ENCODE results near the gene PRPF40A. TPM values are rescaled to one million over a fixed set of nuclear protein-coding genes. Genes with fewer than 3 reads are reported as not detected.
A peak's percentile ranks its signal among the peaks of the same experiment; 100 is the strongest.

PRPF40A gene
- total and polyA plus RNA-seq, 2 of the 13 experiments (the other 11 are each of a cell fraction or from before 2014, with no cell fraction given) = 146 to 207 TPM

DNA sequence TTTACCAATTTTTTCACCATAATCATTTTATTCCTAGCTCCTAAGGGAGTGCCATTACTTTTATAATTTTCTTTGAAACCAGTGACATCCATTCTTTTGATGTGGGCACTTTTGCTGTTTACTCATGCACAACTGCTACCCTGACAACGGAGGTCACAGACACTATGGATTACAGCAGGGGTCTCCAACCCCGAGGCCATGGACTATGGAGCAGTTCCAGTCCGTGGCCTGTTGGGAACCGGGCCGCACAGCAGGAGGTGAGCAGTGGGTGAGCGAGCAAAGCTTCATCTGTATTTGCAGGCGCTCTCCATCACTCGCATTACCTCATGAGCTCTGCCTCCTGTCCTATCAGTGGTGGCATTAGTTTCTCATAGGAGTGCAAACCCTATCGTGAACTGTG lies 34.6 kb downstream of the PRPF40A start:
- Histone ChIP-seq H3K9me3 (ENCODE audit: low read length) (no peaks in the 10 kb centered on the region), H3K4me2 (ENCODE audit: low read depth, low read length) (no peak overlapping the region), H3K79me2 (ENCODE audit: insufficient read depth, low read length) (peaks cover 41% of the 10 kb centered on the region), H4K20me1 (ENCODE audit: insufficient read depth, low read length) (peaks cover 6% of the 10 kb centered on the region; the same call in 1 of the 2 replicates), H3K4me3 (replicated peaks in 1 of 3; ENCODE audit: insufficient read depth in 1 of 3, low read depth in 2 of 3, low read length in 3 of 3) (no peak overlapping the region), H3K9ac (ENCODE audit: insufficient read depth, low read depth, low read length) (no peak overlapping the region), H3K27ac (ENCODE audit: extremely low read length, insufficient read depth, low read length) (no peak overlapping the region), H3K4me1 (ENCODE audit: insufficient read depth, low read length) (no peaks in the 10 kb centered on the region), H3K36me3 (replicated peaks in 1 of 2; ENCODE audit: control insufficient read depth in 1 of 2, insufficient read depth in 2 of 2, low read length in 2 of 2) (peaks cover 9 to 82% of the 10 kb centered on the region in 2 experiments), H2AFZ (ENCODE audit: low read length) (no peak overlapping the region), H3K27me3 (ENCODE audit: control insufficient read depth in 1 of 2, insufficient read depth in 2 of 2, low read length in 2 of 2) (no peaks in the 10 kb centered on the region)
- DNase-seq (ENCODE audit: low spot score) (peak; percentile 3), ATAC-seq (peak; percentile 79), FAIRE-seq (no peak)
- 97% methylated on average over 9 of the region's 9 CpGs for WGBS (ENCODE audit: low lambda C conversion rate)
- intact Hi-C loops (cut with micrococcal nuclease; ENCODE audit: unreplicated experiment) (no loop called here), in situ Hi-C loops (cut with HindIII; ENCODE audit: extremely low pct_ligation_motif_present, low pct_unique_long_range_greater_than_20kb) (no loop called here)
- POLR2A ChIA-PET = no interaction called here
- CTCF ChIA-PET (ENCODE audit: low intra/inter-chr PET ratio, low total read pairs) = no interaction called here
- no TSS peak for BruUV-seq (replicated peaks)
- TF ChIP-seq ZNF674 (CRISPR knock-in tag; IDR thresholded peaks at IDR 0.05; ENCODE audit: low read depth) (no peak), ZNF44 (CRISPR knock-in tag; IDR thresholded peaks at IDR 0.05) (no peak), RBM22 (optimal IDR thresholded peaks at IDR 0.05; ENCODE audit: low read length) (peak; percentile 67), ZBTB7A (CRISPR knock-in tag; IDR thresholded peaks at IDR 0.05) (no peak)
- TF ChIP-seq, protein P1, sequence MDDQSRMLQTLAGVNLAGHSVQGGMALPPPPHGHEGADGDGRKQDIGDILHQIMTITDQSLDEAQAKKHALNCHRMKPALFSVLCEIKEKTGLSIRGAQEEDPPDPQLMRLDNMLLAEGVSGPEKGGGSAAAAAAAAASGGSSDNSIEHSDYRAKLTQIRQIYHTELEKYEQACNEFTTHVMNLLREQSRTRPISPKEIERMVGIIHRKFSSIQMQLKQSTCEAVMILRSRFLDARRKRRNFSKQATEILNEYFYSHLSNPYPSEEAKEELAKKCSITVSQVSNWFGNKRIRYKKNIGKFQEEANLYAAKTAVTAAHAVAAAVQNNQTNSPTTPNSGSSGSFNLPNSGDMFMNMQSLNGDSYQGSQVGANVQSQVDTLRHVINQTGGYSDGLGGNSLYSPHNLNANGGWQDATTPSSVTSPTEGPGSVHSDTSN (CRISPR knock-in tag; IDR thresholded peaks at IDR 0.05; ENCODE audit: borderline replicate concordance) = no peak

DNA sequence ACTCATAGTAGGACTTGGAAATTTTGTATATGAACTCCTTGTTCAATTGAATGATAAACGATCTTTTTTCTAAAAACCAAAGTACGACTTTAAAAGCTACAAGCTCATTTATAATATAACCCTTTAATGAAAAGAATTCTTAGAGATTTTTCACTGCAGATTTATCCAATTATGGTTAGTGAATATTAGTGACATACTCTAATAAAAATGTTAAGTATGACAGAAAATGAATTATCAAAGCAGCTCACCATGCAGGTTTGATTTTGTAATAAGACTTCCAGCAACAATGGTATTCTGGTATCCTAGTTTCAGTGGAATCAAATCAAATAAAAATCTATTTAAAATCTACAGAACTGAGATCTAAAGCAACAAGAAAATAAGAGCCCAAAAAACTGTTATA lies 38.5 kb downstream of the PRPF40A start:
- Histone ChIP-seq H3K4me1 (ENCODE audit: insufficient read depth, low read length) (no peaks in the 10 kb centered on the region), H3K9ac (ENCODE audit: insufficient read depth, low read depth, low read length) (no peak overlapping the region), H3K36me3 (replicated peaks in 1 of 2; ENCODE audit: control insufficient read depth in 1 of 2, insufficient read depth in 2 of 2, low read length in 2 of 2) (peaks cover 18 to 88% of the 10 kb centered on the region in 2 experiments), H3K79me2 (ENCODE audit: insufficient read depth, low read length) (peaks cover 6% of the 10 kb centered on the region), H2AFZ (ENCODE audit: low read length) (no peak overlapping the region), H3K9me3 (ENCODE audit: low read length) (no peaks in the 10 kb centered on the region), H3K4me3 (replicated peaks in 1 of 3; ENCODE audit: insufficient read depth in 1 of 3, low read depth in 2 of 3, low read length in 3 of 3) (no peak overlapping the region), H4K20me1 (ENCODE audit: insufficient read depth, low read length) (no peaks in the 10 kb centered on the region), H3K27ac (ENCODE audit: extremely low read length, insufficient read depth, low read length) (no peak overlapping the region), H3K27me3 (ENCODE audit: control insufficient read depth in 1 of 2, insufficient read depth in 2 of 2, low read length in 2 of 2) (no peaks in the 10 kb centered on the region), H3K4me2 (ENCODE audit: low read depth, low read length) (no peak overlapping the region)
- intact Hi-C loops (cut with micrococcal nuclease; ENCODE audit: unreplicated experiment) (no loop called here), in situ Hi-C loops (cut with HindIII; ENCODE audit: extremely low pct_ligation_motif_present, low pct_unique_long_range_greater_than_20kb) (no loop called here)
- POLR2A ChIA-PET = no interaction called here
- no peak for FAIRE-seq
- ATAC-seq = no peak
- CTCF ChIA-PET (ENCODE audit: low intra/inter-chr PET ratio, low total read pairs) = no interaction called here
- 94% methylated on average over 2 of the region's 2 CpGs for WGBS (ENCODE audit: low lambda C conversion rate)
- no peak for DNase-seq (ENCODE audit: low spot score)
- no TSS peak for BruUV-seq (replicated peaks)
- no peak for TF ChIP-seq SIX1 (CRISPR knock-in tag; IDR thresholded peaks at IDR 0.05; ENCODE audit: borderline replicate concordance)
- TF ChIP-seq NFE2L2 (IDR thresholded peaks at IDR 0.05; ENCODE audit: low read length) = no peak

Data from HepG2 (cell line).